Measurements from ENCODE around the gene GCAT.

Gene GCAT

GRCh38 chr22:37862570-37863325, 55.0 kb downstream of the GCAT start:
- DNase-seq (ENCODE audit: extremely low spot score), result no peak
- no peak for TF ChIP-seq ARNT (IDR thresholded peaks at IDR 0.05)
- no peak for TF ChIP-seq ELF4 (IDR thresholded peaks at IDR 0.05)
- TF ChIP-seq SUZ12 (IDR thresholded peaks at IDR 0.05), result no peak
- ChIA-PET CTCF (interaction anchor here (0.6 to 2.9 kb wide), 28 partner anchors 7 to 256 kb away, joined by 3 to 69 read pairs (median 4); partner anchors contain the start of genes ANKRD54 and GCAT), POLR2A (interaction anchor here (0.9 to 1.2 kb wide), 5 partner anchors 13 to 55 kb away, joined by 3 to 8 read pairs (median 3); partner anchors contain the start of genes ANKRD54, GCAT and MICALL1)

- ChIA-PET POLR2A (no interaction called here), CTCF (interaction anchor here (0.7 kb wide), 1 partner anchor 536 kb away, joined by 4 read pairs; no protein-coding TSS in a partner anchor)
- TF ChIP-seq FOXM1 (IDR thresholded peaks at IDR 0.05; ENCODE audit: borderline replicate concordance) (no peak), L3MBTL2 (conservative IDR thresholded peaks at IDR 0.05) (no peak), ELF4 (IDR thresholded peaks at IDR 0.05) (no peak), HDGF (IDR thresholded peaks at IDR 0.05; ENCODE audit: borderline replicate concordance) (no peak)
- no peak for DNase-seq (ENCODE audit: extremely low spot score)
Observed at GRCh38 chr22:37865510-37865909, 57.8 kb downstream of the GCAT start.

Data from HEK293T (cell line).